K562 (cell line): ENCODE measurements around the gene PRELID1. TPM values are rescaled to one million over a fixed set of nuclear protein-coding genes. Genes with fewer than 3 reads are reported as not detected.

Experiments
- ATAC-seq: fragments of 200-7000 bp; cut with Tn5 transposase; 3 replicates; pipeline ENCODE4 v1.9.1; 2020; ENCODE audit warnings: moderate library complexity
- BruUV-seq: library from RNA; stranded (reverse); fragments of 400-500 nt; replicated peaks from 2 replicates; lab custom pipeline; 2021; lab: Mats Ljungman, UMichigan
- CTCF ChIA-PET: fragments of 300-600 bp; formaldehyde crosslinking; extraction: SDS; loops from one replicate; lab custom pipeline; 2021; ENCODE audit warnings: low intra/inter-chr PET ratio; lab: Yijun Ruan, JAX
- POLR2A ChIA-PET: fragments of 300-600, 350-650 bp; sonication (Branson Sonifier 250); formaldehyde crosslinking; extraction: SDS; loops from one replicate; lab custom pipeline; 2021; ENCODE audit warnings: antibody characterized with exemption, inconsistent platforms; lab: Yijun Ruan, JAX
- DNase-seq, 4 experiments: peaks; one replicate each; pipeline versions ENCODE4 v3.0.0 to v3.0.0-alpha.2; 2011 to 2018; ENCODE audit warnings: low spot score in 3 of 4, mixed read lengths in 3 of 4; ENCODE audit errors: extremely low read depth in 1 of 4
- FAIRE-seq: peaks from 2 replicates; lab custom pipeline; 2011; peaks lifted over from hg19 to GRCh38; lab: Jason Lieb, UNC
- H2AFZ ChIP-seq: 2 replicates; pipeline ENCODE4 v1.6.0; 2011; ENCODE audit warnings: low read depth, low read length, control low read depth, inconsistent platforms
- H3K27ac ChIP-seq: fragments of 200-600 bp; 3 replicates; pipeline ENCODE4 v1.8.0; 2011; ENCODE audit warnings: low read depth, mild to moderate bottlenecking, control low read depth, inconsistent platforms, low read length, moderate library complexity, mixed read lengths; ENCODE audit errors: extremely low read depth
- H3K27me3 ChIP-seq, 2 experiments: fragments of 300-600 bp in 1 of 2; 2 replicates in 1 of 2; 3 replicates in 1 of 2; pipeline versions ENCODE4 v1.6.0 to v1.8.0; 2011; ENCODE audit warnings: inconsistent platforms in 2 of 2, low read length in 2 of 2, mild to moderate bottlenecking in 1 of 2, mixed read lengths in 1 of 2, moderate library complexity in 1 of 2; ENCODE audit not compliant: control insufficient read depth in 2 of 2, insufficient read depth in 2 of 2
- H3K36me3 ChIP-seq: fragments of 300-600 bp; 3 replicates; pipeline ENCODE4 v1.8.0; 2011; ENCODE audit warnings: mild to moderate bottlenecking, low read length, inconsistent platforms; ENCODE audit not compliant: control insufficient read depth, insufficient read depth
- H3K4me1 ChIP-seq, 2 experiments: fragments of 200-600 bp in 1 of 2; replicated peaks in 1 of 2; 2 replicates in 1 of 2; 3 replicates in 1 of 2; pipeline versions ENCODE4 v1.5.1 to v1.8.0; 2011; ENCODE audit warnings: inconsistent platforms in 2 of 2, low read length in 2 of 2, mild to moderate bottlenecking in 1 of 2, mixed read lengths in 1 of 2, moderate library complexity in 1 of 2; ENCODE audit not compliant: control insufficient read depth in 2 of 2, insufficient read depth in 2 of 2
- H3K4me2 ChIP-seq: 2 replicates; pipeline ENCODE4 v1.6.1; 2011; ENCODE audit warnings: low read length, control low read depth, inconsistent platforms, mixed read lengths; ENCODE audit not compliant: insufficient read depth
- H3K4me3 ChIP-seq: fragments of 200-600 bp; sonication (generic), shearing (Covaris generic); 2 replicates; pipeline ENCODE4 v1.5.1; 2016; ENCODE audit warnings: control low read depth, inconsistent platforms
- H3K79me2 ChIP-seq: fragments of 200-600 bp; 3 replicates; pipeline ENCODE4 v1.8.0; 2011; ENCODE audit warnings: low read length, inconsistent platforms; ENCODE audit not compliant: control insufficient read depth, insufficient read depth
- H3K9ac ChIP-seq, 2 experiments: 2 replicates each; pipeline versions ENCODE4 v1.6.0 to v1.6.1; 2011; ENCODE audit warnings: low read depth in 2 of 2, low read length in 2 of 2, control low read depth in 1 of 2, inconsistent platforms in 1 of 2, mild to moderate bottlenecking in 1 of 2, mixed read lengths in 1 of 2; ENCODE audit not compliant: insufficient read depth in 1 of 2
- H3K9me1 ChIP-seq: one replicate; pipeline ENCODE4 v1.6.0; 2011; ENCODE audit warnings: inconsistent platforms, mild to moderate bottlenecking, low read length, moderate library complexity; ENCODE audit not compliant: control insufficient read depth, insufficient read depth
- H3K9me3 ChIP-seq: replicated peaks from 2 replicates; pipeline ENCODE4 v1.5.1; 2011; ENCODE audit warnings: low read depth, low read length, inconsistent platforms; ENCODE audit not compliant: control insufficient read depth, insufficient read depth
- H4K20me1 ChIP-seq: replicated peaks from 2 replicates; pipeline ENCODE4 v1.6.1; 2011; ENCODE audit warnings: low read length, inconsistent platforms, mixed read lengths; ENCODE audit not compliant: control insufficient read depth, insufficient read depth
- E2F1 ChIP-seq: sonication (generic); formaldehyde crosslinking; IDR thresholded peaks from 2 replicates; pipeline ENCODE4 v1.8.1; 2023; ENCODE audit warnings: mild to moderate bottlenecking, missing genetic modification reagents, moderate library complexity
- FOXP1 ChIP-seq: sonication (generic); formaldehyde crosslinking; IDR thresholded peaks from 2 replicates; pipeline ENCODE4 v1.8.0; 2022; ENCODE audit warnings: mild to moderate bottlenecking, missing genetic modification reagents
- MLX ChIP-seq, 2 experiments: fragments of 450-650 bp in 1 of 2; sonication (generic) in 1 of 2; formaldehyde crosslinking; conservative IDR thresholded peaks; 2 replicates each; pipeline versions ENCODE4 v1.4.0 to v1.8.1; 2020 to 2022; ENCODE audit warnings: mild to moderate bottlenecking in 1 of 2, missing genetic modification reagents in 1 of 2
- RAD21 ChIP-seq, 2 experiments: fragments of 250-450 bp in 1 of 2; fragments of 450-650 bp in 1 of 2; sonication (Bioruptor Pico) in 1 of 2; formaldehyde crosslinking in 1 of 2; IDR thresholded peaks in 1 of 2; conservative IDR thresholded peaks in 1 of 2; 2 replicates each; pipeline versions ENCODE4 v1.4.0 to v1.8.0; 2020 to 2022; ENCODE audit warnings: mild to moderate bottlenecking in 2 of 2, moderate library complexity in 1 of 2
- SIN3A ChIP-seq, 2 experiments: fragments of 150-350 bp in 1 of 2; IDR thresholded peaks; 2 replicates each; pipeline ENCODE4 v1.6.1; 2011 to 2016; ENCODE audit warnings: borderline replicate concordance in 2 of 2, low read depth in 2 of 2, low read length in 2 of 2, mild to moderate bottlenecking in 2 of 2, moderate library complexity in 2 of 2; ENCODE audit not compliant: control insufficient read depth in 1 of 2
- SPI1 ChIP-seq: IDR thresholded peaks from 2 replicates; pipeline ENCODE4 v1.6.1; 2011; ENCODE audit warnings: low read depth, low read length, control low read depth, borderline replicate concordance
- TEAD4 ChIP-seq, 2 experiments: sonication (generic) in 1 of 2; formaldehyde crosslinking in 1 of 2; IDR thresholded peaks; 2 replicates each; pipeline versions ENCODE4 v1.6.1 to v1.8.0; 2012 to 2022; ENCODE audit warnings: borderline replicate concordance in 1 of 2, inconsistent platforms in 1 of 2, low read length in 1 of 2, mild to moderate bottlenecking in 1 of 2, missing genetic modification reagents in 1 of 2
- USF1 ChIP-seq: sonication (generic); formaldehyde crosslinking; IDR thresholded peaks from 2 replicates; pipeline ENCODE4 v1.9.0; 2022; ENCODE audit warnings: mild to moderate bottlenecking, missing genetic modification reagents
- ZNF121 ChIP-seq: sonication (generic); formaldehyde crosslinking; conservative IDR thresholded peaks from 2 replicates; pipeline ENCODE4 v1.8.0; 2022; ENCODE audit warnings: missing genetic modification reagents
- ZNF644 ChIP-seq: fragments of 200-800 bp; sonication (Bioruptor generic); IDR thresholded peaks from 2 replicates; pipeline ENCODE4 v1.6.1; 2016; ENCODE audit warnings: low read depth, missing genetic modification characterization, missing compliant biosample characterization
- ZNF740 ChIP-seq, 3 experiments: fragments of 200-800 bp in 1 of 3; sonication (Bioruptor generic) in 1 of 3; sonication (generic) in 1 of 3; formaldehyde crosslinking in 1 of 3; IDR thresholded peaks; 2 replicates each; pipeline versions ENCODE4 v1.6.1 to v1.8.0; 2016 to 2022; ENCODE audit warnings: mild to moderate bottlenecking in 2 of 3, missing compliant biosample characterization in 2 of 3, missing genetic modification characterization in 2 of 3, missing genetic modification reagents in 1 of 3
- WGBS: fragments of 100-300 bp; shearing (Covaris generic); methylation state at CpG from one replicate; pipeline ENCODE4 v1.1.6; 2016; ENCODE audit warnings: low coverage, mixed read lengths; ENCODE audit not compliant: insufficient coverage; ENCODE audit errors: missing lambda C conversion rate; 5-methylcytosine and 5-hydroxymethylcytosine counted together
- in situ Hi-C: fragments of 300-500 bp; cut with MboI; formaldehyde crosslinking; loops from 4 replicates; pipeline ENCODE4 v1.15.0; 2018; ENCODE audit warnings: inconsistent platforms, mixed read lengths
- intact Hi-C: fragments of 100-400 bp; cut with micrococcal nuclease; formaldehyde crosslinking; loops from 2 replicates; pipeline ENCODE4 v1.14.2; 2022
- polyA plus RNA-seq, 8 experiments: library from polyadenylated mRNA; depleted of rRNA in 4 of 8; stranded (reverse) in 5 of 8; unstranded in 3 of 8; fragments of >200 nt; fragmentation: Nextera tagmentation in 2 of 8; fragmentation: Illumina TruSeq in 1 of 8; extraction: Ambion mirVana in 2 of 8; extraction: Trizol in 1 of 8; gene quantifications; 2 replicates each; pipeline versions ENCODE4 v1.2.1 to v1.2.3, GENCODE V29; 2011 to 2014; ENCODE audit warnings: inconsistent platforms in 1 of 8, missing spikeins in 1 of 8
- total RNA-seq, 7 experiments: library from RNA; depleted of rRNA in 6 of 7; stranded (reverse); fragments of >200 nt in 6 of 7; fragmentation: Illumina TruSeq in 2 of 7; extraction: Trizol in 2 of 7; gene quantifications; 2 replicates each; pipeline versions ENCODE4 v1.2.1 to v1.2.3, GENCODE V29; 2011 to 2021; ENCODE audit warnings: low replicate concordance in 1 of 7

The PRELID1 gene
- total and polyA plus RNA-seq, 9 of the 15 experiments (the other 6 are each of a cell fraction or from before 2014, with no cell fraction given): 40.1 to 484 (median 340) TPM

GRCh38 chr5:177302354-177303110 lies 1.1 kb upstream of the PRELID1 start:
- no TSS peak for BruUV-seq
- no peak for TF ChIP-seq MLX (CRISPR knock-in tag; conservative IDR thresholded peaks at IDR 0.05)
- no peak for TF ChIP-seq TEAD4 (IDR thresholded peaks at IDR 0.05; ENCODE audit: low read length)
- no peak for TF ChIP-seq TEAD4 (CRISPR knock-in tag; IDR thresholded peaks at IDR 0.05; ENCODE audit: borderline replicate concordance)
- no peak for TF ChIP-seq FOXP1 (CRISPR knock-in tag)
- TF ChIP-seq E2F1 (CRISPR knock-in tag): no peak
- TF ChIP-seq RAD21 (CRISPR knock-in tag; conservative IDR thresholded peaks at IDR 0.05 in 1 of 2, IDR thresholded peaks at IDR 0.05 in 1 of 2): peak in 1 of 2 experiments; percentile 45; a peak in 2 of 4 replicates
- peak in 1 of 2 experiments; percentile 59; a peak in 1 of 4 replicates for TF ChIP-seq SIN3A (IDR thresholded peaks at IDR 0.05; ENCODE audit: borderline replicate concordance in 2 of 2, control insufficient read depth in 1 of 2, low read depth in 2 of 2, low read length in 2 of 2)
- TF ChIP-seq ZNF644: no peak
- TF ChIP-seq ZNF121 (CRISPR knock-in tag): 0 out of 2 replicates have a peak, but pooled peaks have one; percentile 12
- TF ChIP-seq USF1 (CRISPR knock-in tag): 0 out of 2 replicates have a peak, but pooled peaks have one; percentile 7
- TF ChIP-seq SPI1: 0 out of 2 replicates have a peak, but pooled peaks have one; percentile 7
- peak; percentile 74; the same call in 1 of the 2 replicates for TF ChIP-seq ZNF740 (CRISPR knock-in tag; IDR thresholded peaks at IDR 0.05)
- no peak for TF ChIP-seq ZNF740 (tag; IDR thresholded peaks at IDR 0.05)

More at GRCh38 chr5:177302354-177303110, 1.1 kb upstream of the PRELID1 start:
- DNase-seq: peak; percentile 32 to 77 (median 54)
- Histone ChIP-seq H3K27ac (peak overlapping the region; percentile 89), H3K9me3 (no peaks in the 10 kb centered on the region), H3K36me3 (peaks cover 66% of the 10 kb centered on the region), H3K27me3 (no peaks in the 10 kb centered on the region), H3K79me2 (peaks cover 48% of the 10 kb centered on the region), H3K4me1 (peaks cover 29% of the 10 kb centered on the region in 2 experiments), H4K20me1 (peaks cover 10% of the 10 kb centered on the region), H3K4me3 (peak overlapping the region; percentile 88), H3K4me2 (peak overlapping the region; percentile 94), H3K9me1 (no peaks in the 10 kb centered on the region), H2AFZ (peak overlapping the region; percentile 43), H3K9ac (peak overlapping the region; percentile 93 to 99)
- peak; percentile 79 for ATAC-seq
- 7% methylated on average over 22 of the region's 24 CpGs for WGBS
- intact Hi-C loops: loop anchor here (5.0 kb wide), 1 partner anchor 170 kb away; the partner anchor contains the start of gene NSD1
- FAIRE-seq: peak; percentile 69
- in situ Hi-C loops: no loop called here
- CTCF ChIA-PET: interaction anchor here (0.5 kb wide), 1 partner anchor 191 kb away, joined by 3 read pairs; no protein-coding TSS in a partner anchor
- POLR2A ChIA-PET: interaction anchor here (0.7 to 1.9 kb wide), 7 partner anchors 10 to 152 kb away, joined by 3 to 5 read pairs (median 4); no protein-coding TSS in a partner anchor
